MM.1S (cell line): ENCODE results near the gene SAC3D1.

ENCODE experiments used
- CTCF ChIP-seq: fragments of 300-600 bp; sonication (generic); IDR thresholded peaks from 2 replicates; pipeline ENCODE4 v1.5.1; 2016; ENCODE audit warnings: antibody characterized with exemption, low read length, mixed read lengths
- EZH2 ChIP-seq: fragments of 300-600 bp; sonication (generic); optimal IDR thresholded peaks from 2 replicates; pipeline ENCODE3; 2017; ENCODE audit warnings: low read depth, mild to moderate bottlenecking, antibody characterized with exemption, low read length, mixed read lengths
- EZH2phosphoT487 ChIP-seq: fragments of 300-600 bp; sonication (generic); IDR thresholded peaks from 2 replicates; pipeline ENCODE4 v1.6.1; 2018; ENCODE audit warnings: antibody characterized with exemption, low read length

- TF ChIP-seq CTCF, result no peak
- no peak for TF ChIP-seq EZH2phosphoT487
- no peak for TF ChIP-seq EZH2
Observed at GRCh38 chr11:65021003-65021402, 20.0 kb upstream of the SAC3D1 start.
